Measurements from ENCODE around the gene SLC13A3.

DNA sequence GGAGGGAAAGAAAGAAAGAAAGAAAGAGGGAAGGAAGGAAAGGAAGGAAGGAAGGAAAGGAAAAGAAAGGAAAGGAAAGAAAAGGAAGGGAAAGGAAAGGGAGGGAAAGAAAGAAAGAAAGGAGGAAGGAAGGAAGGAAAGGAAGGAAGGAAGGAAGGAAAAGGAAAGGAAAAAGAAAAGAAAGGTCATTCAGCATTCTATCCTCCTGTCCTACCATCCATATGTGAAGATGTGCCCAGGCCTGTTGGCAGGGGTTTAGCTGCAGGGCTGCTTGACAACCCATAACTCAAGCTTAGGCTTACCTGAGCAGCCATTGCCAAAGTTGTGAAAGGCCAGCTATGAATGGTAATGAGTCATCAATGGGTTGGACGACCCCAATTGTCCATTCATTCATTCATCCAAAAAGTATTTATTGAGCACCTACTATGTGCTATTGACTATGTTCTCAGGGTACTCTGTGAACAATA, 50.9 kb downstream of the SLC13A3 start:
- TF ChIP-seq, protein P1, sequence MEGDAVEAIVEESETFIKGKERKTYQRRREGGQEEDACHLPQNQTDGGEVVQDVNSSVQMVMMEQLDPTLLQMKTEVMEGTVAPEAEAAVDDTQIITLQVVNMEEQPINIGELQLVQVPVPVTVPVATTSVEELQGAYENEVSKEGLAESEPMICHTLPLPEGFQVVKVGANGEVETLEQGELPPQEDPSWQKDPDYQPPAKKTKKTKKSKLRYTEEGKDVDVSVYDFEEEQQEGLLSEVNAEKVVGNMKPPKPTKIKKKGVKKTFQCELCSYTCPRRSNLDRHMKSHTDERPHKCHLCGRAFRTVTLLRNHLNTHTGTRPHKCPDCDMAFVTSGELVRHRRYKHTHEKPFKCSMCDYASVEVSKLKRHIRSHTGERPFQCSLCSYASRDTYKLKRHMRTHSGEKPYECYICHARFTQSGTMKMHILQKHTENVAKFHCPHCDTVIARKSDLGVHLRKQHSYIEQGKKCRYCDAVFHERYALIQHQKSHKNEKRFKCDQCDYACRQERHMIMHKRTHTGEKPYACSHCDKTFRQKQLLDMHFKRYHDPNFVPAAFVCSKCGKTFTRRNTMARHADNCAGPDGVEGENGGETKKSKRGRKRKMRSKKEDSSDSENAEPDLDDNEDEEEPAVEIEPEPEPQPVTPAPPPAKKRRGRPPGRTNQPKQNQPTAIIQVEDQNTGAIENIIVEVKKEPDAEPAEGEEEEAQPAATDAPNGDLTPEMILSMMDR (IDR thresholded peaks at IDR 0.05; ENCODE audit: insufficient read depth, low read depth, low read length), result no peak
- TF ChIP-seq EZH2 (IDR thresholded peaks at IDR 0.05; ENCODE audit: insufficient read depth, low read length), result no peak

All from astrocyte (in vitro differentiated cells and primary cell).